Activated CD4-positive, alpha-beta T cell treated with anti-CD3 and anti-CD28 coated beads for 48 hours (primary cell): ENCODE results near the gene CCL22.
"Not testable (repeated sequence)": the region's sequence is repeated elsewhere in the genome, so short reads cannot be mapped to it uniquely, and the experiment has no call there.

Experiments used
- DNase-seq: peaks from one replicate; pipeline ENCODE4 v3.0.0-alpha.2; 2020

CCL22 gene

GRCh38 chr16:57396786-57397185, 38.2 kb downstream of the CCL22 start:
- DNase-seq = no peak

- not testable (repeated sequence) for DNase-seq
These were observed 38.9 kb downstream of the CCL22 start for GRCh38 chr16:57397493-57397892.

GRCh38 chr16:57401943-57402640, 43.5 kb downstream of the CCL22 start:
- no peak for DNase-seq

GRCh38 chr16:57403965-57404817, 45.6 kb downstream of the CCL22 start, which contains the start of gene CCL17:
Gene CCL17, plus strand, starts transcription at chr16:57404767. Its CDS starts 9,166 bp downstream, at chr16:57413933.
- no peak for DNase-seq

- DNase-seq = no peak
These were observed 46.5 kb downstream of the CCL22 start for GRCh38 chr16:57405097-57405496.

GRCh38 chr16:57406881-57407280, 48.3 kb downstream of the CCL22 start:
- DNase-seq = no peak

- DNase-seq = no peak
These were observed 49.2 kb downstream of the CCL22 start for GRCh38 chr16:57407521-57408353.

- no peak for DNase-seq
These were observed 50.5 kb downstream of the CCL22 start for GRCh38 chr16:57409065-57409464.

- DNase-seq = no peak
These were observed 51.4 kb downstream of the CCL22 start for GRCh38 chr16:57409870-57410587.

- DNase-seq = no peak
These were observed 52.9 kb downstream of the CCL22 start for GRCh38 chr16:57411362-57411976.

GRCh38 chr16:57412584-57412983, 54.0 kb downstream of the CCL22 start:
- no peak for DNase-seq

- DNase-seq = no peak
These were observed 54.7 kb downstream of the CCL22 start for GRCh38 chr16:57413301-57413730.

GRCh38 chr16:57413733-57414132, 55.1 kb downstream of the CCL22 start:
- DNase-seq = no peak
